Stimulated activated CD8-positive, alpha-beta memory T cell treated with anti-CD3 and anti-CD28 coated beads, Interleukin-7, amount 100 ng/mL, for 24 hours (primary cell): ENCODE measurements around the gene NBPF11.
"Not testable (repeated sequence)": the region's sequence is repeated elsewhere in the genome, so short reads cannot be mapped to it uniquely, and the experiment has no call there.

Experiments
- DNase-seq: peaks from one replicate; pipeline ENCODE4 v3.0.0-alpha.2; 2020; ENCODE audit warnings: low read depth

The NBPF11 gene

GRCh38 chr1:148149050-148149815 lies 2.8 kb downstream of the NBPF11 start:
- not testable (repeated sequence) for DNase-seq

DNA sequence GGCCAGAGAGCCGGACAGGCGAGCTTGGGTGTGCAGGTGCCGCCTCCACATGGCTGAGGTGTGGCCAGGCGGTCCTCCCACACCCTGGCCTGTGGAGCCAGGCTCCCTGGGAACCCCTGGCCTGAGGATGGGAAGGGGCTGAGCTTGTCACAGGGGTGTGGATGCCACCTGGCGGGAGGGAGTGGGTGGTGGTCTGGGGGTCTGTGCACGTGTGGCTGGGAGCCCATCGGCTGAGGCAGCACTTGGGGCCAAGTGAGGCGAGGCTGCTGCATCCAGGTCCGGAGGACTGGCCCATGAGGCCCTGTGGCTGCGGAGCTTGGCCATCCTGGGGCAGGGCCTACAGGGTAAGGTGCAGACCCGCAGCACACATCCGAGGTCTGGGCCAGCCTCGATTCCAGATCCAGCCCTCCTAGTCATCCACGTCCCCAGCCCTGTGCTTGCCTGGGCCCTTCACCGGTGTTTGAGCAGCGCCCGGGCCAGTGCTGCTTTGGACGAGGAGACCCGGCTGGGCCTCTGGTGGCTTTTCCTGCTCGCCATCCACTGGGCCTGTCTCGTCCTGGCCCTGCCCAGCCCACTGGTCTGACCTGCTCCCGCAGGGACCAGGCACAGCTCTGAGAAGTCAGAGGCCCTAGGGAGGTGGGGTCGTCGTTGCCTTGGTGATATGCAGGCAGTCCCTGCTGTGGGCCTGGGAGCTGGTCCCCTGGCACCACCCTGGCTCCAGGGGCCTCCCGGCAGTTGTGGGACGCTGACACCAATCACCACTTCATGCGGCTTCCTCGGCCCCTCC lies 4.8 kb downstream of the NBPF11 start:
- not testable (repeated sequence) for DNase-seq

- not testable (repeated sequence) for DNase-seq
Observed at GRCh38 chr1:148146191-148146997, 5.7 kb downstream of the NBPF11 start.

GRCh38 chr1:148143223-148143622 lies 8.9 kb downstream of the NBPF11 start:
- DNase-seq = not testable (repeated sequence)

GRCh38 chr1:148141936-148142335 lies 10.1 kb downstream of the NBPF11 start:
- DNase-seq = not testable (repeated sequence)

DNA sequence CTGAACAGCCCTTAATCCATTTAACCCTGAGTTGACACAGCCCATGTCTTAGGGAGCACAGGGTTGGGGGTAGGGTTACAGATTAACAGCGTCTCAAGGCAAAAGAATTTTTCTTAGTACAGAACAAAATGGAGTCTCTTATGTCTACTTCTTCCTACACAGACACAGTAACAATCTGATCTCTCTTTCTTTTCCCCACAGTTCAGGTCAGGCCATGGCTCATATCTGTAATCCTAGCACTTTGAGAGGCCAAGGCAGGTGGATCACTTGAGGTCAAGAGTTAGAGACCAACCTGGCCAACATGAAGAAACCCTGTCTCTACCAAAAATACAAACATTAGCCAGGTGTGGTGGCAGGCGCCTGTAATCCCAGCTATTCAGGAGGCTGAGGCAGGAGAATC lies 13.5 kb downstream of the NBPF11 start:
- DNase-seq = not testable (repeated sequence)

GRCh38 chr1:148122341-148122740 lies 29.7 kb downstream of the NBPF11 start:
- not testable (repeated sequence) for DNase-seq

GRCh38 chr1:148120395-148120794 lies 31.7 kb downstream of the NBPF11 start:
- DNase-seq = not testable (repeated sequence)

DNA sequence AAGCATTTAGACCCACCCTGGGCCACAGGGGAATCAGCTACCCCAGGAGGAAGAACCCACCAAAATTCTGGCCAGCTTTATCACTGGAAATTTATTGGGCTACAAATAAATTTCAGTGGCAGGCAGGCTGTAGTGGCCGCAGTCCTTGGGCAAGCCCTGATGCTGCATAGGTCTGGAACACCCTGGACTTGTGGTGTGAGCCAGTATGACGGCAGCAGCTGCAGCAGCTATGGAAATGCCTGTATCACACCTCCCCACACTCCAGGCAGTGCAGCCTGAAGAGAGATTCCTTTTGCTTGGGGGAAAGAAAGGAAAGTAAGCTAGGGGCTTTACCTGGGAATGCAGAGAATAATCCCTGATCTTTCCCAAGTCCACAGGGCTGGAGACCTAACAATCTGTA lies 56.3 kb downstream of the NBPF11 start:
- not testable (repeated sequence) for DNase-seq

DNA sequence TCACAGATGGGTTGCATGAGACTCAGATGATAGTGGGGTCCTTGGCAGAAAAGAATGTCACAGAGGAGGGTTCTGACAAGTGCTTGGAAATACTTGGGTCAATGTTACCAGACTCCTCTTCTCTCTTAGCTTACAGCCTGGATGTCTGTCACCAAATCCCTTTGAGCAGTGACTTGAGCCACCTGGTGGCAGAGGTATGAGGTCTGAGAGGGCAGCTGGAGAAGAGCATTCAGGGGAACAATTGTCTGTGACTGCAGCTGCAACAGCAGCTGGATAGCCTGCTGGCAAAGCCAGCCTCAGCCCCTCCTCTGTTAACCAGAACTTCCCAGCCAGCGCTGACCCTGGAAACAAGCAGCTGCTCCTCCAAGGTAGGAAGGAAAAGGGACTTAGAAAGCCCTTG lies 65.9 kb downstream of the NBPF11 start:
- not testable (repeated sequence) for DNase-seq

- DNase-seq = not testable (repeated sequence)
Observed at GRCh38 chr1:148081205-148081604, 70.9 kb downstream of the NBPF11 start.

GRCh38 chr1:148078632-148079519 lies 73.2 kb downstream of the NBPF11 start:
- DNase-seq = not testable (repeated sequence)

- DNase-seq = not testable (repeated sequence)
Observed at GRCh38 chr1:148078090-148078489, 74.0 kb downstream of the NBPF11 start.

- not testable (repeated sequence) for DNase-seq
Observed at GRCh38 chr1:148077458-148077857, 74.6 kb downstream of the NBPF11 start.

DNA sequence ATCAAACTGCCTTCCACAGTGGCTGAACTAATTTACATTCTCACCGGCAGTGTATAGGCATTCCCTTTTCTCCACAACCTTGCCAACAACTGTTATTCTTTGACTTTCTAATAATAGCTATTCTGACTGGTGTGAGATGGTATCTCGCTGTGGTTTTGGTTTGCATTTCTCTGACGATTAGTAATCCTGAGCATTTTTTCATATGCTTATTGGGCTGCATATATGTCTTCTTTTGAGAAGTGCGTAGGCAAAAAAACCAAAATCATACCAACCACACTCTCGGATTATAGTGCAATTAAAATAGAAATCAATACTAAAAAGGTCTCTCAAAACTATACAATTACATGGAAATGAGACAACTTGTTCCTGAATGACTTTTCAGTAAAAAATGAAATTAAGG lies 78.7 kb downstream of the NBPF11 start:
- DNase-seq = not testable (repeated sequence)

- not testable (repeated sequence) for DNase-seq
Observed at GRCh38 chr1:148068606-148069005, 83.5 kb downstream of the NBPF11 start.

GRCh38 chr1:148068201-148068600 lies 83.9 kb downstream of the NBPF11 start:
- DNase-seq = not testable (repeated sequence)

DNA sequence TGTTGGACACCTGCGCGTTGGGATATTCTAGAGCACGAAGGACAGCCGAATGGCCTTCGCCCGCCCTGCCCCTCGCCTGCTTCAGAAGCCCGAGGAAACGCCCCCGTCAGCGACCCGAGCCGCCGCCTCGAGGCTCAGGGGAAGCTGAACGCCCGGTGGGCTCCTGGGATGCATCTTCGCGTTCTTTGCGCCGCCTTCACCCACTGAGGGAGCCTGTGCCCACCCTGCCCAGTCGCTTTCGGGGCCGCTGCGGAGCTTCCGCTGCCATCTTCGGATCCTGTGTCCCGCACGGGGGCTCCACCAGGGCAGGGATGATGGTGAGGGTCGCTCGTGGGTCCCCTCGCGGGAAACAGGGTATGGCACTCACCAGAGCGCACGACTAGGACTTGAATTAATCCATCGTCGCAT lies 91.8 kb downstream of the NBPF11 start:
- DNase-seq = not testable (repeated sequence)

- not testable (repeated sequence) for DNase-seq
Observed at GRCh38 chr1:148057384-148057783, 94.7 kb downstream of the NBPF11 start.
